ENCODE results near the gene ENOX1.

GRCh38 chr13:43360171-43360570, 426.6 kb downstream of the ENOX1 start:
- no peak for TF ChIP-seq POLR2AphosphoS5 (IDR thresholded peaks at IDR 0.05; ENCODE audit: borderline replicate concordance, low read depth, low read length)
- no peak for TF ChIP-seq FOXP2 (optimal IDR thresholded peaks at IDR 0.05; ENCODE audit: control extremely low read depth, extremely low read length, insufficient read depth)
- TF ChIP-seq EZH2 (IDR thresholded peaks at IDR 0.05) = no peak

Data from SK-N-MC (cell line).